Measurements from ENCODE around the gene SLC7A6.

SLC7A6 gene

GRCh38 chr16:68310774-68311511 is 46.6 kb downstream of the SLC7A6 start, which contains the start of the genes PRMT7 and SLC7A6OS:
TSS of gene PRMT7 (plus strand) at chr16:68311019. CDS start at chr16:68315980, 4,961 bp downstream.
TSS of gene SLC7A6OS (minus strand) at chr16:68310946. CDS start at chr16:68310926, 20 bp downstream.
- peak; percentile 92 for DNase-seq

DNA sequence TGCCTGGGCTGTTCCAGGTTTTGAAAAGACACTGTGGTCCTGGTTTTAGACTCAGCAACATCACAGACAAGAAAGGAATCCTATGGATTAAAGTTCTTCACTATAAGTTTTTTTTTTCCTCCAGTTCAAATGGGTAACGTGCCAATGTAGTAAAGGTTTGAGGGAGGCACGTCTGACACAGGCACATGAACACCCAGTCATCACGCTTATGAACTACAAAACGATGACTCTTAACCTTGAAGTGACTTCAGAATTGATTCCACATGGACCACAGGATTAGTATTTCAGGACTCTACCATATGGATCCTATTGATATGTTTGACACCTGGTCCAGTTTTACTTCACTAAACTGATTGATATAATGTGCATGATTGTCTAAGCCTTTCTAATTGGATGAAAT is 48.8 kb downstream of the SLC7A6 start:
- DNase-seq = no peak

- DNase-seq = no peak
Measured at GRCh38 chr16:68319185-68319908, 55.0 kb downstream of the SLC7A6 start.

DNA sequence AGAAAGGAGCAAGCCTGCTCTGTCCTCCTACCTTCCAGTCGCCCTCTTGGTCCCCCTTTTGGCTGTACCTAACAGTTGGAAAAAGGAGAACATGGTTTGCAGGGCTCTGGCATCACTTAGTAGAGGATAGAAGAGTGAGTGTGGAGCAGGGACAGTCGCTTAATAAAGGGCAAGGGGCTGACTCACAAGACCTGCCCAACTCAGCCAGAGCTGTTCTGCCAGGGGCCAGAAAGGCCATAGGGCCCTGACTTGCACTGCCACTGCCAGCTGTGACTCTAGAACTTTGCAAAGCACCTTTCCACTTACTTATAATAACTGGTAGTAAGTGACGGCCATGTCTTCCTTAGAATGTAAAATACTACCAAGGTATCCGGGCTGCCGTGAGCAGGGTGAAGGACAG is 60.0 kb downstream of the SLC7A6 start:
- no peak for DNase-seq

GRCh38 chr16:68324780-68325357 is 60.5 kb downstream of the SLC7A6 start:
- DNase-seq = no peak

DNA sequence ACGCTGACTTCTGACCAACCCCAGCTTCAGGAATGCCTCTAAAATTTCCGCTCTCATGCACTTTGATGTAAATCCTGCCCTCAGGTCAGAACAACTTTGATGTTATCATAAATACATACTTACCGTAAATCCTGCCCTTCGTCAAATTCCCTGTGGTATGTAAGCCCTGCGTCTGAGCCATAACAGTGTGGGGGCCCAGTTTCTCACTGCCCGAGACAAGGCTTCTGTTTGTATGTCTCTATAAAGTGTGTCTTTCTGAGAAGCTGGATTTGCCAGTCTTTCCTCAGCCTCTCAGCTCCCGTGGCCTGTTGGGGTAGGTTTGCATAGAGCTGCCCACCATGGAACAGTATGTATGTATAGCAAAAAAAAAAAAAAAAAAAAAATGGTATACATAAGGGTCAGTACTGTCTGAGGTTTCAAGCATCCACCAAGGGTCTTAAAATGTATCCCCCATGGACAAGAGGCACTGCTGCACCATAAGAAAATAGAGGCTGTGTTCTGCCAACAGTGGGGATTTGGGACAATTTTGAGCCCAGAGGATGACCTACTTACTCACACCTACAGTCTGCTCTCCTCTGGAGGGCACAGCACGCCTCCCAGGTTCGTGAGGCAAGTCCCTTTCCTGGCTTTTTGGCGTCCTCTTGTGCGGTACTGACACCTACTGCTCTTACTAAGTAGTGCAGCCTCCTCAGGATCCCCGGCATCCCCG is 64.0 kb downstream of the SLC7A6 start:
- peak; percentile 56 for DNase-seq

GRCh38 chr16:68328860-68329390 is 64.6 kb downstream of the SLC7A6 start:
- no peak for DNase-seq

DNA sequence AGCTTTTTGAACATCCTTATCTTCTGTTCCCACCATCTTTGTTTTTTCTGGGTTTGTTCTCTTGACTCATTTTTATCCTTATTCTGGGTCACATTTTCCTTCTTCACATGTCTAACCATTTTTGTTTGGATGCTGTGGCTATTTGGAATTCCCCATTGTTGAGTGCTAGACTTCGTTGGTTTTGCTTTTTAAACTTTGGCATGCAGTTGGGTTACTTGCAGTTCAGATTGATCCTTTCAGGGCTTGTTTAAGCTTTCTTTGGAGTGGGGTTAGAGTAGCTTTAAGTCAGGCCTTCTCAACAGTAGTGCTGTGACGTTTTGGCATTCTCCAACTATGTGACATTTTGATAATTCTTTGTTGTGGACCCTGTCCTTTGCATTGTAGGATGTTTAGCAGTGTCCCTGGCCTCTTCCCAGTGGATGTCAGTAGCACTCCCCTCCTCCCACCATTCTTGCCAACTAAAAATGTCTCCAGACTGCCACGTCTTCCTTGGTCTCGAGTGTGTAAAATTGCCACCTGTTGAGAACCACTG is 67.6 kb downstream of the SLC7A6 start:
- no peak for DNase-seq

DNA sequence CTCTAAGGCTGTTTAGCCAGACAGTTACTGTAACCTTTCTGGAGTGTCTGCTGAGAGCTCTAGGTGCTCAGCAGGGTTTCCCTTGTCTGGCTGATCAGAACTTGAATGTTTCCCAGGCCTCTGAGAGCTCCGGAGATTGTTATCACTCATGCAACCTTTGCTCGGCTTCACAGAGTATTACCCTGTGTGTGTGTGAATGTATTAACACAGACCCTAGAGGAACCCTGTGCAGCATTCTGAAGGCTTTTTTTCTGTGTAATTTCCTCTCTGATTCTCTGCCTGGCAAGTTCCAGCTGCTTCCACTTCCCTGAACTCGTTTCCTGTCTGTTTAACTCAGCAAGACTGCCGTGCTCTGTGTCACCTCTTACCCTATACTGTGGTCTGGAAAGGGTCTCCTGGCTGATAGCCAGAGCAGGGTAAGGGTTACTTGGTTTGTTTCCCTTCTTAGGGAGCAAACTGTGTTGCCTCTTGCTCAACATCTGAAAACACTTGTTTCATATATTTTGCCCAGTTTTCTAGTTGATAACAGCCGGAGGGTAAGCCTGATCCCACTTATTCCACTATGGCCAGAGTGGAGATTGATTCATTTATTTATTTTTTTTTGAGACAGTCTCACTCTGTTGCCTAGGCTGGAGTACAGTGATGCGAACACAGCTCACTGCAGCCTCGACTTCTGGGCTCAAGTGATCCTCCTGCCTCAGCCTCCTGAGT is 68.2 kb downstream of the SLC7A6 start:
- DNase-seq = peak; percentile 10

- no peak for DNase-seq
Measured at GRCh38 chr16:68335175-68335574, 70.8 kb downstream of the SLC7A6 start.

DNA sequence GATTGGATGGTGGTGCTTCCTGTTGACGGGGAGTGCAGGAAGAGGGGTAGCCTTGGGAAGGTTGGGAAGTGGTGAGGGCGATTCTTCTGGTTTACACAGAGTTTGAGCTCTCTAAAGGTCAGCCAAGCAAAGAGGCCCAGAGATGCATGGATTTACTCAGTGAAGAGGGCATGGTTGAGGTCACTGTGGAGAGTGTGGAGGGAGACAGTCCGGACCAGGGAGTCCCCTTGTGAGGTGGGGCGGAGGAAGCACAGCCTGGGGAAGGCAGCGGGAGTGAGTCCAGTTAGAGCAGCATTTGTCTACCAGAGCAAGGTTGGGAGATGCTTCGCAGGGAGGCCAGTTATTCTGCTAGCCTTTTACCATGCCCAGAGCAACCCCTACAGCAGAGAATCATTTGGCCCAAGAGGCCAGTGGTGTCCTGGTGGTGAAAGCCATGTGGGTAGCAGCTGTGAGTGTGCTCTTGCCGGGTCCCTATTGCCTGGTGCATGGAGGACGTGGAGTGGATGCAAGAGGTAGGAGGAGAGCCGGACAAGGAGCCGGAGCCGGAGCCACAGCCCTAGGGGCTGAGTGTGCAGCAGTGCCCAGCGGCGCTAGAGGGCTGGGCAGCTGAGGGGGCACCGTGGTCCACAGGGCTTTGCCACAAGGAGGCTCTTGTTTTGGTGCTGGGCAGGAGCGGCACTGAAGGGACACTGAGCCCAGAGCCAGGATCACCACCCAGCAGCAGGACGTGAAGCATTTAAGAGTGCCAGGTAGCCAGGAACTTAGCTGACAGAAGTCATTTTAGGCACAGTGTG is 74.2 kb downstream of the SLC7A6 start:
- DNase-seq = no peak

GRCh38 chr16:68339214-68339613 is 74.9 kb downstream of the SLC7A6 start:
- no peak for DNase-seq

DNA sequence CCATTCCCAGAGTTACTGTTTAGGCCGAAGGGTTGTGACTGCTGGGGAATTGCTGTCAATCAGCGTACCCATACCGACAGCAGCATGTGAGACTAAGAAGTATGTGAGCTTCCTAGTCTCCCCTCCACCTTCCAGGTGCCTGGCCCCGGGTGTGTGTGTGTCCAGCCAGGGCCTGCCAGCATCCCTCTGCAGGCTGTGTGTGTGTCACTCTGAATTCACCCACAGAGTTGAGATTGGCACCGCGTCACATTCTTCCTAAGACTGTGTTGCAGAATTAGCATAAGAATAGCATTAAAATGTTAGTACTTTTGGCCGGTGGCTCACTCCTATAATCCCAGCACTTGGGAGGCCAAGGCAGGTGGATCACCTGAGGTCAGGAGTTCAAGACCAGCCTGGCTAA is 78.3 kb downstream of the SLC7A6 start:
- no peak for DNase-seq

DNA sequence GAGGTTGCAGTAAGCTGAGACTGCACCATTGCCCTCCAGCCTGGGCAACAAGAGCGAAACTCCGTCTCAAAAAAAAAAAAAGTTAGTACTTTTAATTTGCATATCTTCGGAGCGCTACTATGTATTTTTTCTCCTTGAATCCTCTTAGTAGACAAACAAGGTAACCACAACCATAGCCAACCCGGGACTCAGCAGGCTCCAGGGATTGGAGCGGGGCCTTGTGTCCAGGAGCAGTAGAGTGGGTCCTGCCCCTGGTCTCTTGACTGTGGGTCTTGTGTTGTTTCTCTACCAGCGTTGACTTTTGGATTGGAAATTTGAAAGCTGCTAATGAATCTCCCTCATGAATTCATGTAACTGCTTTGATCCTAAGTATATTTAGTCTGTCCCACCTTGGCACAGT is 78.8 kb downstream of the SLC7A6 start:
- no peak for DNase-seq

DNA sequence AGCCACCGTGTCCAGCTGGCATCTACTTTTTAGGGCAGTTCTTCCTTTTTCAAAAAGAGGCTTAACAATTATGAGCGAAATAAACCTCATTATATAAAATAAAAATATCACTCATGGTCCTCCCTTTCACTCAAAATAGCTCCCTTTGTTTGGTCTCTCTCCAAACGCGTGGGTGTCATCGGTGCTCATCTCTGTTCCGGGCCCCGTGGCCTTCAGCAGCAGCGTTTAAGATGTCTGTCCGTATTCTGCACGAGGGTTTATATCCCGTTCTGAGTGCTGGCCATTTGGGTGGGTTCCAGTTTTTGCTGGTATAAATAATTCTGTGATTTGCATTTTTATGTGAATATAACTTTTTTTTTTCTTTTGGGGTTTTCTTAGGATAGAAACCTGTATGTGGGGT is 79.9 kb downstream of the SLC7A6 start:
- DNase-seq = no peak

DNA sequence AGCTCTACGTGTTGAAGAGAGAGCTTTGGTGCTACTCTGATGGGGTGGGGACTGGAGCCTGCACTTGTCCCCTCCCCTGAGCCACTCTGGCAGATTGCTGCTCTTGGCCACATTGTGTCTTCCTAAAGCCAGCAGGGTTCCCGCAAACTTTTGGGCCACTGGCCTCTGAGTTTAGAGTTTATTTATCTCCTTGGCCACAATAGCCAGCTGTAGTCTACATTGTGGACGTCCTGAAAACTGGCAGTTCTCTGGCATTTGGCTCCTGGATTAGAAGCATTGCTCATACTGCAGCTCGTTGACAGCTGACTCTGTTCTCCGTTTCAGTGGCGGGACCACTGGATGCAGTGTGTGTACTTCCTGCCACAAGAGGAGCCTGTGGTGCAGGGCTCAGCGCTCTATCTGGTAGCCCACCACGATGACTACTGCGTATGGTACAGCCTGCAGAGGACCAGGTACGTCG is 81.1 kb downstream of the SLC7A6 start:
- DNase-seq = no peak

- DNase-seq = no peak
Measured at GRCh38 chr16:68345958-68346635, 81.8 kb downstream of the SLC7A6 start.

DNA sequence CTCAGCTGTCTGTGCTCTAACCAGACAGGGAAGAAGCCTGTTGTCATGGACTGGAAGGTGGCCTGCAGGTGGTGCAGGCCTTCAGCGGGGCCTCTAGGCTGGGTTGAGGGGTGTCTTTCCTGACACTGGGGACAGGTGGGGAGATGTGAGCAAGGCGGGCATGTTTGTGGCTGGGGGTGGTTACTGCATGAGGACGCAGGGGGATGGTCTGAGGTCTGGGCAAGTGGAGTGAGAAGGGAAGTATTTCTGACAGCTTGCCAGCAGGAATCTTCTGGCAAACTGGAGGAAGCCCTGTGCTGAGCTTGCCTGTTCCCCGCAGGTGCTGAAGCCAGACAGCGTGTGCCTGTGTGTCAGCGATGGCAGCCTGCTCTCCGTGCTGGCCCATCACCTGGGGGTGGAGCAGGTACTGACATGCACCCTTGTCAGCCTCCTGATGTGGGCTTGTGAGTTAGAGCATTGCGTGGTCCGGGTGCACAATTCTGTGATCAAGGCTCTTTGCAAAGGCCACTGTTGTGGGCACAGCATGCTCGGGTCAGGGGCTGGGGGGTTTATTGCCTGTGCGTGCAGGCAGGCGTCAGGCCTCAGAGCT is 82.7 kb downstream of the SLC7A6 start:
- no peak for DNase-seq

DNA sequence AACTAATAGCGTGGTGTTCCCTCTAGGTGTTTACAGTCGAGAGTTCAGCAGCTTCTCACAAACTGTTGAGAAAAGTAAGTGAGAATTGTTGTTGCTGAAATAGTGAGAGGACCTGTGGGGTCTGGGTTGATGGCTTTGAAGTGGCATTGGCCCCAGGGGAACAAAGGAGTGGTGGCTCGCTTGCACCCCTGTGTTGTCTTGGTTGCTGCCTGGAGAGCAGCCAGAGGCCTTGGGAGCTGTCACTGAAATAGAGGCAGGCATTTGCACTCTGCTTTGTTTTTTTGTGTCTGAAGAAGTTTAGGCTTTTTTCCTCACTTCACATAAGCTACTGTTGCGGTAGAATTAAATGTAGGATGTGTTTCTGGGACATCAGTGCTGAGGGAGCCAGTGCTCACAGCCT is 83.3 kb downstream of the SLC7A6 start:
- DNase-seq = no peak

All from NCI-H510A treated with DMSO at 0.1 percent for 48 hours (cell line).